ENCODE data around the gene TINCR.

DNA sequence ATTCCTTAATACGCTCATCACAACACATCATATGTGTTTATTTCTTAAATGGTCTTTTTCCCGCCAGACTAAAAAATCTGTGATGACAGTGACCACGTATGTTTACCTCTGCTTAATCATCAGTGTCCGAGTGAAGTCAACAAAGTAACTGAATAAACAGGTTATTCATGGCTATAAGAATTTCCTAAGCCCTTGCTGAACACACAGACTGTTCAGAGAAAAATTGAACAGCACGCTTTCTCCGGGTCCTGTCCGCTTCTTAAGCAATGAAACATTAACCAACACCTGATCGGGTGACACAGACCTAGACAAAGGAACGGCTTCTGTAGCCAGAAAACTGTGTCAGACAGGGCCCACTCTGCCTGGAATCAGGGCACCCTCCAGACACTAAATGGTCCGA lies 40.5 kb upstream of the TINCR start:
- TF ChIP-seq, protein P1, sequence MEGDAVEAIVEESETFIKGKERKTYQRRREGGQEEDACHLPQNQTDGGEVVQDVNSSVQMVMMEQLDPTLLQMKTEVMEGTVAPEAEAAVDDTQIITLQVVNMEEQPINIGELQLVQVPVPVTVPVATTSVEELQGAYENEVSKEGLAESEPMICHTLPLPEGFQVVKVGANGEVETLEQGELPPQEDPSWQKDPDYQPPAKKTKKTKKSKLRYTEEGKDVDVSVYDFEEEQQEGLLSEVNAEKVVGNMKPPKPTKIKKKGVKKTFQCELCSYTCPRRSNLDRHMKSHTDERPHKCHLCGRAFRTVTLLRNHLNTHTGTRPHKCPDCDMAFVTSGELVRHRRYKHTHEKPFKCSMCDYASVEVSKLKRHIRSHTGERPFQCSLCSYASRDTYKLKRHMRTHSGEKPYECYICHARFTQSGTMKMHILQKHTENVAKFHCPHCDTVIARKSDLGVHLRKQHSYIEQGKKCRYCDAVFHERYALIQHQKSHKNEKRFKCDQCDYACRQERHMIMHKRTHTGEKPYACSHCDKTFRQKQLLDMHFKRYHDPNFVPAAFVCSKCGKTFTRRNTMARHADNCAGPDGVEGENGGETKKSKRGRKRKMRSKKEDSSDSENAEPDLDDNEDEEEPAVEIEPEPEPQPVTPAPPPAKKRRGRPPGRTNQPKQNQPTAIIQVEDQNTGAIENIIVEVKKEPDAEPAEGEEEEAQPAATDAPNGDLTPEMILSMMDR (IDR thresholded peaks at IDR 0.05; ENCODE audit: low read length) = no peak
- no peak for TF ChIP-seq EZH2 (IDR thresholded peaks at IDR 0.05; ENCODE audit: borderline replicate concordance, low read length)

Data from OCI-LY1 (cell line).